PFSK-1 (cell line): Measurements from ENCODE around the gene SLC25A1.

Experiments
- FOXP2 ChIP-seq: optimal IDR thresholded peaks from 2 replicates; pipeline ENCODE3; 2011; ENCODE audit warnings: borderline replicate concordance, control low read depth, inconsistent platforms; ENCODE audit not compliant: insufficient read depth; ENCODE audit errors: extremely low read length, extremely low read depth
- POLR2AphosphoS5 ChIP-seq: IDR thresholded peaks from 2 replicates; pipeline ENCODE4 v1.6.1; 2012; ENCODE audit warnings: low read depth, mild to moderate bottlenecking, control low read depth, low read length, moderate library complexity
- REST ChIP-seq, 2 experiments: IDR thresholded peaks; 2 replicates each; pipeline versions ENCODE4 v1.6.1 to v1.8.0; 2011 to 2012; ENCODE audit warnings: low read depth in 2 of 2, low read length in 2 of 2, control low read depth in 1 of 2, inconsistent platforms in 1 of 2, mild to moderate bottlenecking in 1 of 2, moderate library complexity in 1 of 2; ENCODE audit not compliant: insufficient read depth in 1 of 2
- SIN3A ChIP-seq: IDR thresholded peaks from 2 replicates; pipeline ENCODE4 v1.6.1; 2012; ENCODE audit warnings: mild to moderate bottlenecking, low read length, moderate library complexity, borderline replicate concordance; ENCODE audit not compliant: insufficient read depth
- TAF1 ChIP-seq: IDR thresholded peaks from 2 replicates; pipeline ENCODE4 v1.6.1; 2012; ENCODE audit warnings: low read length, control low read depth, borderline replicate concordance; ENCODE audit not compliant: insufficient read depth

SLC25A1 gene

GRCh38 chr22:19147195-19147780 is 31.2 kb downstream of the SLC25A1 start:
- no peak for TF ChIP-seq SIN3A
- TF ChIP-seq POLR2AphosphoS5, result no peak
- TF ChIP-seq REST (IDR thresholded peaks at IDR 0.05; ENCODE audit: insufficient read depth in 1 of 2, low read depth in 2 of 2, low read length in 2 of 2), result no peak
- TF ChIP-seq TAF1, result no peak
- no peak for TF ChIP-seq FOXP2

- TF ChIP-seq FOXP2 (no peak), TAF1 (no peak), SIN3A (no peak), POLR2AphosphoS5 (no peak), REST (IDR thresholded peaks at IDR 0.05; ENCODE audit: insufficient read depth in 1 of 2, low read depth in 2 of 2, low read length in 2 of 2) (no peak)
Measured at GRCh38 chr22:19146215-19146968, 32.1 kb downstream of the SLC25A1 start.

GRCh38 chr22:19143967-19144400 is 34.6 kb downstream of the SLC25A1 start:
- no peak for TF ChIP-seq REST (IDR thresholded peaks at IDR 0.05; ENCODE audit: insufficient read depth in 1 of 2, low read depth in 2 of 2, low read length in 2 of 2)
- TF ChIP-seq TAF1, result no peak
- TF ChIP-seq SIN3A, result no peak
- TF ChIP-seq FOXP2, result no peak
- no peak for TF ChIP-seq POLR2AphosphoS5

- TF ChIP-seq FOXP2, result no peak
- TF ChIP-seq TAF1, result no peak
- TF ChIP-seq REST (IDR thresholded peaks at IDR 0.05; ENCODE audit: insufficient read depth in 1 of 2, low read depth in 2 of 2, low read length in 2 of 2), result no peak
- TF ChIP-seq SIN3A, result no peak
- no peak for TF ChIP-seq POLR2AphosphoS5
Measured at GRCh38 chr22:19143212-19143611, 35.3 kb downstream of the SLC25A1 start.

- TF ChIP-seq FOXP2 (no peak), TAF1 (no peak), REST (IDR thresholded peaks at IDR 0.05; ENCODE audit: insufficient read depth in 1 of 2, low read depth in 2 of 2, low read length in 2 of 2) (no peak), SIN3A (no peak), POLR2AphosphoS5 (no peak)
Measured at GRCh38 chr22:19142394-19142793, 36.1 kb downstream of the SLC25A1 start.
